Occipital lobe (tissue), 2 donors: Measurements from ENCODE around the gene MBOAT2. TPM values are rescaled to one million over a fixed set of nuclear protein-coding genes. Genes with fewer than 3 reads are reported as not detected.

ENCODE experiments used
- DNase-seq: peaks from one replicate; lab custom pipeline; 2025; lab: John Stamatoyannopoulos, UW
- total RNA-seq: library from RNA; depleted of rRNA; stranded (reverse); fragments of >200 nt; gene quantifications from one replicate; pipeline ENCODE4 v1.2.3, GENCODE V29; 2014

Gene MBOAT2
- total RNA-seq, 1 donor from 2014 or later = 189 TPM

GRCh38 chr2:8860239-8860638 lies 143.2 kb downstream of the MBOAT2 start:
- no peak for DNase-seq

GRCh38 chr2:8858910-8859309 lies 144.6 kb downstream of the MBOAT2 start:
- DNase-seq = no peak

- DNase-seq = no peak
Measured at GRCh38 chr2:8858264-8858663, 145.2 kb downstream of the MBOAT2 start.

- DNase-seq = no peak
Measured at GRCh38 chr2:8857709-8858108, 145.8 kb downstream of the MBOAT2 start.

- DNase-seq = no peak
Measured at GRCh38 chr2:8856176-8856575, 147.3 kb downstream of the MBOAT2 start.

GRCh38 chr2:8855010-8855409 lies 148.5 kb downstream of the MBOAT2 start:
- DNase-seq = no peak

- DNase-seq = no peak
Measured at GRCh38 chr2:8853426-8853825, 150.1 kb downstream of the MBOAT2 start.

GRCh38 chr2:8851811-8852560 lies 151.5 kb downstream of the MBOAT2 start:
- peak; percentile 5 for DNase-seq

- DNase-seq = no peak
Measured at GRCh38 chr2:8850845-8851487, 152.5 kb downstream of the MBOAT2 start.

GRCh38 chr2:8849327-8849726 lies 154.2 kb downstream of the MBOAT2 start:
- DNase-seq = no peak

GRCh38 chr2:8848328-8849100 lies 155.0 kb downstream of the MBOAT2 start:
- no peak for DNase-seq

- DNase-seq = no peak
Measured at GRCh38 chr2:8847400-8847799, 156.1 kb downstream of the MBOAT2 start.

- DNase-seq = no peak
Measured at GRCh38 chr2:8841932-8842331, 161.6 kb downstream of the MBOAT2 start.

- DNase-seq = no peak
Measured at GRCh38 chr2:8840475-8841091, 162.9 kb downstream of the MBOAT2 start.

GRCh38 chr2:8839189-8839965 lies 164.1 kb downstream of the MBOAT2 start:
- DNase-seq = no peak

GRCh38 chr2:8837795-8838140 lies 165.7 kb downstream of the MBOAT2 start:
- no peak for DNase-seq

- peak; percentile 90 for DNase-seq
Measured at GRCh38 chr2:8836971-8837794, 166.3 kb downstream of the MBOAT2 start, which contains the start of gene KIDINS220. Gene KIDINS220 (minus strand): TSS chr2:8837613. CDS start chr2:8827093, 10,520 bp downstream.

- no peak for DNase-seq
Measured at GRCh38 chr2:8835279-8835678, 168.2 kb downstream of the MBOAT2 start.

GRCh38 chr2:8833853-8834252 lies 169.6 kb downstream of the MBOAT2 start:
- DNase-seq = no peak

- DNase-seq = no peak
Measured at GRCh38 chr2:8831516-8831915, 172.0 kb downstream of the MBOAT2 start.
